Activated CD8-positive, alpha-beta T cell treated with anti-CD3 and anti-CD28 coated beads for 36 hours (primary cell): ENCODE data around the gene RB1. TPM values are rescaled to one million over a fixed set of nuclear protein-coding genes. Genes with fewer than 3 reads are reported as not detected.
A peak's percentile ranks its signal among the peaks of the same experiment; 100 is the strongest.
"Not testable (repeated sequence)": the region's sequence is repeated elsewhere in the genome, so short reads cannot be mapped to it uniquely, and the experiment has no call there.

Experiments
- ATAC-seq: fragments of 200-7000 bp; cut with Tn5 transposase; one replicate; pipeline ENCODE4 v1.10.0; 2021; ENCODE audit warnings: mild to moderate bottlenecking, moderate library complexity
- CTCF ChIA-PET: fragments of 350-600 bp; sonication (Branson Sonifier 250); formaldehyde crosslinking; loops from one replicate; lab custom pipeline; 2021; ENCODE audit warnings: antibody characterized with exemption; lab: Charles Lee
- POLR2A ChIA-PET: fragments of 350-600 bp; sonication (Branson Sonifier 250); formaldehyde crosslinking; loops from one replicate; lab custom pipeline; 2021; ENCODE audit warnings: antibody characterized with exemption; lab: Charles Lee
- DNase-seq: peaks from one replicate; pipeline ENCODE4 v3.0.0-alpha.2; 2020
- H3K27ac Mint-ChIP-seq: one replicate; pipeline ENCODE4 v1.8.0; 2021; ENCODE audit warnings: mild to moderate bottlenecking, mixed read lengths
- H3K27me3 Mint-ChIP-seq: one replicate; pipeline ENCODE4 v1.8.0; 2021; ENCODE audit warnings: mixed read lengths
- H3K36me3 Mint-ChIP-seq: one replicate; pipeline ENCODE4 v1.8.0; 2021; ENCODE audit warnings: low read depth, mixed read lengths
- H3K4me1 Mint-ChIP-seq: one replicate; pipeline ENCODE4 v1.8.0; 2021; ENCODE audit warnings: low read depth, mixed read lengths
- H3K4me3 Mint-ChIP-seq: one replicate; pipeline ENCODE4 v1.8.0; 2021; ENCODE audit warnings: mild to moderate bottlenecking, moderate library complexity, mixed read lengths
- H3K9me3 Mint-ChIP-seq: one replicate; pipeline ENCODE4 v1.8.0; 2021; ENCODE audit warnings: mixed read lengths
- intact Hi-C: fragments of 100-400 bp; cut with micrococcal nuclease; formaldehyde crosslinking; loops from one replicate; pipeline ENCODE4 v1.10.0; 2022
- total RNA-seq, 2 experiments: library from RNA; stranded (reverse); gene quantifications; one replicate each; pipeline ENCODE4 v1.2.3, GENCODE V29; 2021
- TF ChIP-seq, protein P1 (sequence below): fragments of 200-600 bp; IDR thresholded peaks from one replicate; pipeline ENCODE4 v1.8.0; 2022; ENCODE audit warnings: antibody characterized with exemption, mild to moderate bottlenecking

The RB1 gene
- total RNA-seq, 2 experiments from 2014 or later: 26.4 to 29.2 TPM

GRCh38 chr13:48448959-48449614 is 145.5 kb downstream of the RB1 start:
- POLR2A ChIA-PET: no interaction called here
- intact Hi-C loops: no loop called here
- Mint-ChIP-seq H3K4me3 (no peak overlapping the region), H3K4me1 (peaks cover 25% of the 10 kb centered on the region), H3K27me3 (no peaks in the 10 kb centered on the region), H3K27ac (no peak overlapping the region), H3K9me3 (peaks cover 18% of the 10 kb centered on the region), H3K36me3 (peaks cover 30% of the 10 kb centered on the region)
- no peak for ATAC-seq
- DNase-seq: peak; percentile 10
- CTCF ChIA-PET: interaction anchor here (0.9 kb wide), 1 partner anchor 36 kb away, joined by 3 read pairs; the partner anchor contains the start of gene LPAR6
- TF ChIP-seq, protein P1, sequence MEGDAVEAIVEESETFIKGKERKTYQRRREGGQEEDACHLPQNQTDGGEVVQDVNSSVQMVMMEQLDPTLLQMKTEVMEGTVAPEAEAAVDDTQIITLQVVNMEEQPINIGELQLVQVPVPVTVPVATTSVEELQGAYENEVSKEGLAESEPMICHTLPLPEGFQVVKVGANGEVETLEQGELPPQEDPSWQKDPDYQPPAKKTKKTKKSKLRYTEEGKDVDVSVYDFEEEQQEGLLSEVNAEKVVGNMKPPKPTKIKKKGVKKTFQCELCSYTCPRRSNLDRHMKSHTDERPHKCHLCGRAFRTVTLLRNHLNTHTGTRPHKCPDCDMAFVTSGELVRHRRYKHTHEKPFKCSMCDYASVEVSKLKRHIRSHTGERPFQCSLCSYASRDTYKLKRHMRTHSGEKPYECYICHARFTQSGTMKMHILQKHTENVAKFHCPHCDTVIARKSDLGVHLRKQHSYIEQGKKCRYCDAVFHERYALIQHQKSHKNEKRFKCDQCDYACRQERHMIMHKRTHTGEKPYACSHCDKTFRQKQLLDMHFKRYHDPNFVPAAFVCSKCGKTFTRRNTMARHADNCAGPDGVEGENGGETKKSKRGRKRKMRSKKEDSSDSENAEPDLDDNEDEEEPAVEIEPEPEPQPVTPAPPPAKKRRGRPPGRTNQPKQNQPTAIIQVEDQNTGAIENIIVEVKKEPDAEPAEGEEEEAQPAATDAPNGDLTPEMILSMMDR: no peak

DNA sequence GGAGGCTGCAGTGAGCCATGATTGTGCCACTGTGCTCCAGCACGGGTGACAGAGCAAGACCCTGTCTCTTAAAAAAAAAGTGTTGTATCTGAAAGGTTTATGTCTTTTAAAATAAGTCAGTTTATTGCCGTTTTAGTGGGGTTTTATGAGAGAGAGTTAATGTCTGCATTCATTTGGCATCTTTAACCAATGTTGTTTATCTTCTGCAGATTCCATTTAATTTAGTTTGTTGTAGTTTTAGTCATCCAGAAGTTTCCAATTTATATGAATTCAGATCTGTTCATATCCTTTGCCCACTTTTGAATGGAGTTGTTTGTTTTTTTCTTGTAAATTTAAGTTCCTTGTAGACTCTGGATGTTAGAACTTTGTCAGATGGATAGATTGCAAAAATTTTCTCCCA is 146.1 kb downstream of the RB1 start:
- no peak overlapping the region for H3K4me3 Mint-ChIP-seq
- H3K36me3 Mint-ChIP-seq: peaks cover 27% of the 10 kb centered on the region
- POLR2A ChIA-PET: no interaction called here

DNA sequence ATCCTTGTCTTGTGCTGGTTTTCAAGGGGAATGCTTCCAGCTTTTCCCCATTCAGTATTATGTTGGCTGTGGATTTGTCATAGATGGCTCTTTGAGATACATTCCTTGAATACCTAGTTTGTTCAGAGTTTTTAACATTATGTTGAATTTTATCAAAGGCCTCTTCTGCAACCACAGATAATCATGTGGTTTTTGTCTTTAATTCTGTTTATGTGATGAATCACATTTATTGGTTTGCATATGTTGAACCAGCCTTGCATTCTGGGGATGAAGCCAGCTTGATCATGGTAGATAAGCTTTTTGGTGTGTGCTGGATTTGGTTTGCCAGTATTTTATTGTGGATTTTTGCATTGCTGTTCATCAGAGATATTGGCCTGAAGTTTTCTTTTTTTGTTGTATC is 147.6 kb downstream of the RB1 start:
- Mint-ChIP-seq H3K4me1 (peaks cover 21% of the 10 kb centered on the region), H3K9me3 (peaks cover 18% of the 10 kb centered on the region), H3K36me3 (peaks cover 32% of the 10 kb centered on the region)
- peak; percentile 5 for DNase-seq
- H3K4me3 Mint-ChIP-seq, H3K27ac Mint-ChIP-seq, intact Hi-C loops, POLR2A ChIA-PET, H3K27me3 Mint-ChIP-seq, CTCF ChIA-PET, ATAC-seq: not testable (repeated sequence)

More for the DNA sequence above, 146.1 kb downstream of the RB1 start:
- TF ChIP-seq, protein P1: no peak
- CTCF ChIA-PET: interaction anchor here (0.9 kb wide), 1 partner anchor 37 kb away, joined by 3 read pairs; the partner anchor contains the start of gene LPAR6
- H3K4me1 Mint-ChIP-seq: peaks cover 21% of the 10 kb centered on the region
- DNase-seq: no peak
- peaks cover 18% of the 10 kb centered on the region for H3K9me3 Mint-ChIP-seq
- intact Hi-C loops: no loop called here
- no peak for ATAC-seq
- no peak overlapping the region for H3K27ac Mint-ChIP-seq
- H3K27me3 Mint-ChIP-seq: no peaks in the 10 kb centered on the region

DNA sequence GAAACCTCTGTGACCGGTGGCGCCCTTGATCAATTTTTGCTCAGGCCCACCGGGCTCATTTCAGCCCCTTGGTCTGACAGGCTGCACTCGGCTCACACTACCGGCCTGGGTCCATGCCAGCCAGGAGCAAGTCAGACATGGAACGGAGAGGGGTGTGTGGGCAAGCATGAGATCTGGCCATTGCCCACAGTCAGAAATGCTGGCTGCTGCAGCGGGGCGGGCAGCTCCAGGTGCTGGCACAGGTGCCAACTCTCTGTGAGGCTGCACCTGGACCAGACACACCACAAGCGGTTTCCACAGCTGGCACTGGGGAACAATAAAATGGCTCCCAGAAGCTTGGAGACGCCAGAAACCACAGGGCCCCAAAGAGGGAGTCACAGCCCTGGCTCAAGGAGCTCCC is 153.0 kb downstream of the RB1 start:
- TF ChIP-seq, protein P1: no peak
- Mint-ChIP-seq H3K27me3 (no peaks in the 10 kb centered on the region), H3K36me3 (peaks cover 43% of the 10 kb centered on the region), H3K4me1 (peaks cover 8% of the 10 kb centered on the region), H3K27ac (no peak overlapping the region), H3K4me3 (no peak overlapping the region), H3K9me3 (peaks cover 6% of the 10 kb centered on the region)
- intact Hi-C loops: no loop called here
- DNase-seq: no peak
- CTCF ChIA-PET: no interaction called here
- POLR2A ChIA-PET: no interaction called here
- no peak for ATAC-seq

DNA sequence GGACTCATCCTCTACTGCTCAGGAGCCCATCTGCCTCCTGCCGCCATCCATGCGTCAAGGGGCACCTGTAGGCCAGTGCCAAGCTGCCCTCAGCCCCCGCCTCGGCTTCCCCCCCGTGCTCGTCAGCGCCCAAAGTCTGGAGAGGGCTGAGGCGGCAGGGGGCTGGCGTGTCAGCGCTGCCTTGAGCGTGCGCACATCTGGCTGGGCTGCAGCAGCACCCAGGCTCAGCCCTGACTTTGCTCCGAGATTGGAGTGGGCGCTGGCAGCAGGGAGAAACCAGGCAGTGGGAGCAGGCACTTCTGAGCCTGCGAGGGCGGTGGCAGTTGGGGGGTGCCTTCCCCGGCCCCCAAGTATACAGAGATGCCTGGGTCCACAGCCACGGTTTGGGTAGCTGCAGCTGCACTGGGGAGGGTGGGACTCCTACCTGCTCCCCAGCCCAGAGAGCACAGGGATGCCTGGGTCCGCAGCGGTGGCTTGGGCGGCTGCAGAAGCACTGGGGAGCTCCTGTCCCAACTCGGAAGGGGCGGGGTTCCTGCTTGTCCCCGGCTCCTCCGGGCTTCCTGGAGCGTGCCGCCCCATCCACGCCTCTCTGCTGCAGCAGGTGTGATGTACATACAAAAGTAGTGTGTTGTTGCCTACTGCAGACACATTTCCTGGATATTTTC is 154.2 kb downstream of the RB1 start:
- intact Hi-C loops: no loop called here
- Mint-ChIP-seq H3K27me3 (no peaks in the 10 kb centered on the region), H3K36me3 (peaks cover 38% of the 10 kb centered on the region), H3K9me3 (no peaks in the 10 kb centered on the region), H3K27ac (no peak overlapping the region), H3K4me3 (no peak overlapping the region), H3K4me1 (peaks cover 6% of the 10 kb centered on the region)
- TF ChIP-seq, protein P1: no peak
- ATAC-seq (no peak), DNase-seq (no peak)
- CTCF ChIA-PET: no interaction called here
- POLR2A ChIA-PET: no interaction called here
